Vagina (tissue), 2 donors: ENCODE results near the gene SHISA9. TPM values are rescaled to one million over a fixed set of nuclear protein-coding genes. Genes with fewer than 3 reads are reported as not detected.

Source experiments
- DNase-seq, 2 donors: peaks; one replicate each; pipeline ENCODE4 v3.0.0-alpha.2; 2017; ENCODE audit errors: extremely low spot score in 2 of 2
- H3K27ac ChIP-seq: fragments of 200-600 bp; sonication (generic); one replicate; pipeline ENCODE4 v1.5.1; 2019
- H3K27me3 ChIP-seq: fragments of 200-600 bp; sonication (generic); one replicate; pipeline ENCODE4 v1.5.1; 2019
- H3K36me3 ChIP-seq, 2 donors: fragments of 200-600 bp; sonication (generic); one replicate each; pipeline ENCODE4 v1.5.1; 2017 to 2019
- H3K4me1 ChIP-seq: fragments of 200-600 bp; sonication (generic); one replicate; pipeline ENCODE4 v1.5.1; 2019
- H3K4me3 ChIP-seq, 2 donors: fragments of 200-600 bp; sonication (generic); 1 replicate in 1 of 2; 2 replicates in 1 of 2; pipeline ENCODE4 v1.5.1; 2016 to 2019
- H3K9me3 ChIP-seq: fragments of 200-600 bp; sonication (generic); one replicate; pipeline ENCODE4 v1.5.1; 2019
- POLR2A ChIP-seq, 2 donors: fragments of 450-650 bp; IDR thresholded peaks; one replicate each; pipeline ENCODE4 v1.6.1; 2017; ENCODE audit warnings: antibody characterized with exemption in 2 of 2, mild to moderate bottlenecking in 2 of 2, moderate library complexity in 2 of 2
- POLR2AphosphoS5 ChIP-seq, 2 donors: sonication (generic); formaldehyde crosslinking; IDR thresholded peaks; one replicate each; pipeline ENCODE4 v1.9.0; 2017; ENCODE audit warnings: antibody characterized with exemption in 2 of 2, mild to moderate bottlenecking in 2 of 2, low read depth in 1 of 2; ENCODE audit not compliant: insufficient read depth in 1 of 2
- intact Hi-C: fragments of 100-400 bp; cut with DNase I; formaldehyde crosslinking; loops from one replicate; pipeline ENCODE4 v1.15.1; 2023
- total RNA-seq: library from RNA; depleted of rRNA; stranded (reverse); fragments of >200 nt; gene quantifications from one replicate; pipeline ENCODE4 v1.2.3, GENCODE V29; 2016
- TF ChIP-seq, protein P1 (sequence below), 3 experiments: fragments of 450-650 bp in 2 of 3; fragments of 200-600 bp in 1 of 3; sonication (generic) in 1 of 3; IDR thresholded peaks; one replicate each; pipeline ENCODE4 v1.5.1; 2017 to 2019; ENCODE audit warnings: antibody characterized with exemption in 3 of 3, mild to moderate bottlenecking in 2 of 3, moderate library complexity in 2 of 3

Gene SHISA9
- total RNA-seq, 1 donor from 2014 or later: 0.49 TPM

DNA sequence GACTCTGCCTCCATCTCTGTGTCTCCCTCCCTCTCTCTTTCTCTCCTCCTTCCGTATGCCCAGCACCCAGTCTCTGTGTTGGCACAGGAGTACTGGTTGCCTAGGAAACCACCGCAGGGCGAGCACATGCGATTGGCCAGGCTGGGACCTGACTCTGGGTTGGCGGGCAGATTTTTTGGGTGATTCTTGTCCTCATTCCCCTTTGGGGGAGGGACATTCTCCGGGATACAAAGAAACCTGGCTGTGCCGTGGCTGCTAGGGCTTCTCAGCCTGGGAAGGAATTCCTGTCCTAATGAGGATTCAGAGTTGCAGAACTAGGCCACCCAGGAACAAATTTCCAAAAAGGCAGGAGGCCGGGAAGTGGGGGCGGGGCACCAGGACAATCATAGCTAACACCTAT, 168.9 kb downstream of the SHISA9 start:
- Histone ChIP-seq H3K27me3 (no peaks in the 10 kb centered on the region), H3K4me1 (no peaks in the 10 kb centered on the region), H3K9me3 (no peaks in the 10 kb centered on the region), H3K4me3 (no peak overlapping the region), H3K27ac (no peak overlapping the region), H3K36me3 (no peaks in the 10 kb centered on the region)
- intact Hi-C loops: no loop called here
- TF ChIP-seq POLR2AphosphoS5 (IDR thresholded peaks at IDR 0.05; ENCODE audit: insufficient read depth in 1 of 2, low read depth in 1 of 2) (no peak), POLR2A (IDR thresholded peaks at IDR 0.05) (no peak)
- TF ChIP-seq, protein P1, sequence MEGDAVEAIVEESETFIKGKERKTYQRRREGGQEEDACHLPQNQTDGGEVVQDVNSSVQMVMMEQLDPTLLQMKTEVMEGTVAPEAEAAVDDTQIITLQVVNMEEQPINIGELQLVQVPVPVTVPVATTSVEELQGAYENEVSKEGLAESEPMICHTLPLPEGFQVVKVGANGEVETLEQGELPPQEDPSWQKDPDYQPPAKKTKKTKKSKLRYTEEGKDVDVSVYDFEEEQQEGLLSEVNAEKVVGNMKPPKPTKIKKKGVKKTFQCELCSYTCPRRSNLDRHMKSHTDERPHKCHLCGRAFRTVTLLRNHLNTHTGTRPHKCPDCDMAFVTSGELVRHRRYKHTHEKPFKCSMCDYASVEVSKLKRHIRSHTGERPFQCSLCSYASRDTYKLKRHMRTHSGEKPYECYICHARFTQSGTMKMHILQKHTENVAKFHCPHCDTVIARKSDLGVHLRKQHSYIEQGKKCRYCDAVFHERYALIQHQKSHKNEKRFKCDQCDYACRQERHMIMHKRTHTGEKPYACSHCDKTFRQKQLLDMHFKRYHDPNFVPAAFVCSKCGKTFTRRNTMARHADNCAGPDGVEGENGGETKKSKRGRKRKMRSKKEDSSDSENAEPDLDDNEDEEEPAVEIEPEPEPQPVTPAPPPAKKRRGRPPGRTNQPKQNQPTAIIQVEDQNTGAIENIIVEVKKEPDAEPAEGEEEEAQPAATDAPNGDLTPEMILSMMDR (IDR thresholded peaks at IDR 0.05): no peak
- DNase-seq: no peak

DNA sequence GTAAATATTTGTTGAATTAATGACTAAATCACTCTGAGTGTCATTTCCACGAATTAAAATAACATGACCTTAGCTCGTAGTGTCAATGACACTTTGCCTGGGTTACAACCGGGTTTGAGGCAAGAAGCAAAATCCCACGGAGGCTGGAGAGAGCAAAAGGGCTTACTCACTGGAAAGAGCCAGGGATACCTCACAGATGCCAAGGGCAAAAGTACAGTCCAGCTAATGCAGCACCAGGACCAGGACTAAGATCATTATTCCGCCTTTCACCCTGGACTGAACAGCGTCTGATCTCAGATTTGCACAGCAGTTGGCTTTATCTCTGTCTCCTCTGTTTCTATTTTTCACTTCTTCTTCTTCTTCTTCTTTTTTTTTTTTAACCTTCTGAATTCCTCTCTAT, 175.5 kb downstream of the SHISA9 start:
- no peak overlapping the region for H3K4me3 ChIP-seq
- no peaks in the 10 kb centered on the region for H3K9me3 ChIP-seq
- no peaks in the 10 kb centered on the region for H3K36me3 ChIP-seq
- no peak overlapping the region for H3K27ac ChIP-seq
- H3K4me1 ChIP-seq: no peaks in the 10 kb centered on the region
- intact Hi-C loops: no loop called here
- H3K27me3 ChIP-seq: no peaks in the 10 kb centered on the region
- TF ChIP-seq, protein P1 (IDR thresholded peaks at IDR 0.05): no peak
- TF ChIP-seq POLR2AphosphoS5 (IDR thresholded peaks at IDR 0.05; ENCODE audit: insufficient read depth in 1 of 2, low read depth in 1 of 2) (no peak), POLR2A (IDR thresholded peaks at IDR 0.05) (no peak)
- no peak for DNase-seq

DNA sequence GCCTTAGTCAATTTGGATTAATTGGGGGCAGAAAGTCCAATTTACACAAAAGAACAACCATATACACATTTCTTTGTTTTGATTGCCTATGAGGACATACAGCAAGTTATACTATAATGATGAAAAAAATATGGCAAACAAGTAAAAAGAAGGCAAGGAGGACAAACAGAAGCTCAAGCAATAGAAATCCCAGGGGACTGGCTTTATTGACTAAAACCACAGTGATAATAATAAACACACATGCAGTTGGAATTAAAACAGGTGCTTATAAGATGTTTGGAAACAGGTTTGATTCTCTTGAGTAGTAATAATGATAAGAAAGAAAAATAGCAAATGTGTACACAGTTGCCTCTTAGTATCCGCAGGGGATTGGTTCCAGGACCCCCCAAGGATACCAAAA, 176.4 kb downstream of the SHISA9 start:
- Histone ChIP-seq H3K4me1 (no peaks in the 10 kb centered on the region), H3K27me3 (no peaks in the 10 kb centered on the region), H3K27ac (no peak overlapping the region), H3K9me3 (no peaks in the 10 kb centered on the region), H3K4me3 (no peak overlapping the region), H3K36me3 (no peaks in the 10 kb centered on the region)
- DNase-seq: no peak
- intact Hi-C loops: no loop called here
- TF ChIP-seq, protein P1 (IDR thresholded peaks at IDR 0.05): no peak
- TF ChIP-seq POLR2AphosphoS5 (IDR thresholded peaks at IDR 0.05; ENCODE audit: insufficient read depth in 1 of 2, low read depth in 1 of 2): no peak

DNA sequence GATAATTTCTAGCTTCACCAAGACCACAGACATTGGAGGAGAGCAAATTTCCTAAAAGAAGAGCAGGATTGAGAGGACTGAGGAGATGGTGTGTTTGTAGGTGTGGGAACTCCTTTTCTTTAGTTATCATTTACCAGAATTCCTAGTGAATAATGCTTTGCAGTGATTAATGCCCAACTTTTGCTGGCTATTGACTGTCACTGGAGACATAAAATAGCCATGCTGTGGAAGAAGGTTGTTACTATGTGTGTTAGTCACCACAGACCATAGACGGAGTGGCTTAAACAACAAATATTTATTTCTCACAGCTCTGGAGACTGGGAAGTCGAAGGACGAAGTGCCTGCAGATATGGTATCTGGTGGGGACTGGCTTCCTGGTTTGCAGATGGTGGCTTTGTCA, 179.1 kb downstream of the SHISA9 start:
- TF ChIP-seq, protein P1 (IDR thresholded peaks at IDR 0.05): no peak
- TF ChIP-seq POLR2A (IDR thresholded peaks at IDR 0.05): no peak
- no peak for TF ChIP-seq POLR2AphosphoS5 (IDR thresholded peaks at IDR 0.05; ENCODE audit: insufficient read depth in 1 of 2, low read depth in 1 of 2)
- intact Hi-C loops: no loop called here

DNA sequence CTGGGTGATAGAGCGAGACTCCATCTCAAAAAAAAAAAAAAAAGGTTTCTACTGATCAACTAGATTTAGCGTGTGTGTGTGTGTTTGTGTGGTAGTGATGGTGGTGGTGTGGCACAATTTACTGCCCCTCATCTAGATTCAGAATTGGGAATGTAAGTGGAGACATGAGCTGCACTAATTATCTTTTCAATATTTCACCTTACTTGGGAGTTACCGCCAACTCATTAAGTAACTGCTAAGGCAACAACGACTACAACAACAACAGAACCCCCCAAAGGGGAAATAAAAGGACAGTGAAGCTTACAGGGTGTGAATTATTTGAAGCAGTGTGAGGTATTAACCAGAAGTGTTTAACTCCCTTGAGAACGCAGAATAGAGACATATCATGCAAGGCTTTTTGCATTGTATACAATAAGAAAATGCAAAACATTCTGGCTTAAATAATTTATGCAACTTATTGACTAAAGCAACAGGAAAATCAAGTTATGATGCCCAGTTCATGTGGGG, 180.5 kb downstream of the SHISA9 start:
- Histone ChIP-seq H3K27ac (no peak overlapping the region), H3K9me3 (no peaks in the 10 kb centered on the region), H3K27me3 (no peaks in the 10 kb centered on the region), H3K4me1 (no peaks in the 10 kb centered on the region), H3K36me3 (no peaks in the 10 kb centered on the region), H3K4me3 (no peak overlapping the region)
- TF ChIP-seq, protein P1 (IDR thresholded peaks at IDR 0.05): no peak
- intact Hi-C loops: no loop called here
- DNase-seq: no peak

More for the DNA sequence above, 179.1 kb downstream of the SHISA9 start:
- DNase-seq: no peak
- no peak overlapping the region for H3K4me3 ChIP-seq
- H3K36me3 ChIP-seq: no peaks in the 10 kb centered on the region
- H3K4me1 ChIP-seq: no peaks in the 10 kb centered on the region
- H3K9me3 ChIP-seq: no peaks in the 10 kb centered on the region
- H3K27me3 ChIP-seq: no peaks in the 10 kb centered on the region
- no peak overlapping the region for H3K27ac ChIP-seq
